Osteocyte (in vitro differentiated cells): ENCODE results near the gene RGS19. TPM values are rescaled to one million over a fixed set of nuclear protein-coding genes. Genes with fewer than 3 reads are reported as not detected.

ENCODE experiments used
- DNase-seq: peaks from one replicate; pipeline ENCODE4 v3.0.0; 2021; ENCODE audit warnings: mixed read lengths; ENCODE audit not compliant: unreplicated experiment; ENCODE audit errors: extremely low spot score
- H3K27ac Mint-ChIP-seq: one replicate; pipeline ENCODE4 v1.8.0; 2021; ENCODE audit warnings: mild to moderate bottlenecking, mixed read lengths; ENCODE audit not compliant: unreplicated experiment
- H3K27me3 Mint-ChIP-seq: one replicate; pipeline ENCODE4 v1.8.0; 2021; ENCODE audit warnings: mixed read lengths; ENCODE audit not compliant: unreplicated experiment
- H3K36me3 Mint-ChIP-seq: one replicate; pipeline ENCODE4 v1.8.0; 2021; ENCODE audit warnings: mixed read lengths; ENCODE audit not compliant: unreplicated experiment
- H3K4me1 Mint-ChIP-seq: one replicate; pipeline ENCODE4 v1.8.0; 2021; ENCODE audit warnings: mixed read lengths; ENCODE audit not compliant: unreplicated experiment
- H3K4me3 Mint-ChIP-seq: one replicate; pipeline ENCODE4 v1.8.0; 2021; ENCODE audit warnings: mild to moderate bottlenecking, moderate library complexity, mixed read lengths; ENCODE audit not compliant: unreplicated experiment
- H3K9me3 Mint-ChIP-seq: one replicate; pipeline ENCODE4 v1.8.0; 2021; ENCODE audit warnings: mixed read lengths; ENCODE audit not compliant: unreplicated experiment
- CTCF ChIP-seq: fragments of 200-600 bp; sonication (generic); IDR thresholded peaks from 2 replicates; pipeline ENCODE4 v1.5.0; 2021; ENCODE audit warnings: antibody characterized with exemption, mild to moderate bottlenecking, moderate library complexity
- total RNA-seq: library from RNA; stranded (reverse); gene quantifications from 2 replicates; pipeline ENCODE4 v1.2.1, GENCODE V29; 2021

Gene RGS19
- total RNA-seq, 1 donor from 2014 or later, result 8.0 TPM

GRCh38 chr20:64103871-64104666, 24.8 kb upstream of the RGS19 start:
- no peak for TF ChIP-seq CTCF
- Mint-ChIP-seq H3K36me3 (no peaks in the 10 kb centered on the region), H3K27ac (no peak overlapping the region), H3K4me1 (peaks cover 4% of the 10 kb centered on the region), H3K4me3 (no peak overlapping the region), H3K9me3 (no peaks in the 10 kb centered on the region), H3K27me3 (peaks cover 37% of the 10 kb centered on the region)
- DNase-seq, result no peak

GRCh38 chr20:64102647-64103354, 23.5 kb upstream of the RGS19 start:
- no peak for TF ChIP-seq CTCF
- H3K9me3 Mint-ChIP-seq, result no peaks in the 10 kb centered on the region
- no peak for DNase-seq
- peak overlapping the region; percentile 47 for H3K4me3 Mint-ChIP-seq
- no peaks in the 10 kb centered on the region for H3K36me3 Mint-ChIP-seq
- no peak overlapping the region for H3K27ac Mint-ChIP-seq
- peaks cover 37% of the 10 kb centered on the region for H3K27me3 Mint-ChIP-seq
- peaks cover 4% of the 10 kb centered on the region for H3K4me1 Mint-ChIP-seq

- H3K4me3 Mint-ChIP-seq, result no peak overlapping the region
- no peak overlapping the region for H3K27ac Mint-ChIP-seq
- DNase-seq, result no peak
- no peaks in the 10 kb centered on the region for H3K36me3 Mint-ChIP-seq
- H3K9me3 Mint-ChIP-seq, result no peaks in the 10 kb centered on the region
- peaks cover 37% of the 10 kb centered on the region for H3K27me3 Mint-ChIP-seq
- peak; percentile 69 for TF ChIP-seq CTCF
- peaks cover 4% of the 10 kb centered on the region for H3K4me1 Mint-ChIP-seq
Measured at GRCh38 chr20:64101731-64102621, 22.7 kb upstream of the RGS19 start.

GRCh38 chr20:64100946-64101688, 21.8 kb upstream of the RGS19 start:
- H3K4me3 Mint-ChIP-seq, result no peak overlapping the region

More at GRCh38 chr20:64100946-64101688, 21.8 kb upstream of the RGS19 start:
- Mint-ChIP-seq H3K4me1 (peaks cover 4% of the 10 kb centered on the region), H3K27me3 (peaks cover 32% of the 10 kb centered on the region), H3K27ac (no peak overlapping the region), H3K36me3 (no peaks in the 10 kb centered on the region), H3K9me3 (no peaks in the 10 kb centered on the region)
- no peak for DNase-seq
- no peak for TF ChIP-seq CTCF
